DLD1 (cell line): ENCODE data around the gene FMC1.

Experiments used
- in situ Hi-C: cut with HindIII; loops from 2 replicates; pipeline ENCODE4 v1.10.0; 2017; ENCODE audit warnings: low sequenced_read_pairs

Gene FMC1

GRCh38 chr7:139370943-139371313 is 29.8 kb downstream of the FMC1 start:
- in situ Hi-C loops = no loop called here

GRCh38 chr7:139374246-139374645 is 33.1 kb downstream of the FMC1 start:
- in situ Hi-C loops = no loop called here

- in situ Hi-C loops = no loop called here
Measured at GRCh38 chr7:139382439-139382838, 41.3 kb downstream of the FMC1 start.

GRCh38 chr7:139384611-139385010 is 43.5 kb downstream of the FMC1 start:
- in situ Hi-C loops = no loop called here

GRCh38 chr7:139387594-139387993 is 46.5 kb downstream of the FMC1 start:
- in situ Hi-C loops = no loop called here

GRCh38 chr7:139389091-139389490 is 48.0 kb downstream of the FMC1 start:
- in situ Hi-C loops = no loop called here

- in situ Hi-C loops = no loop called here
Measured at GRCh38 chr7:139389774-139390173, 48.6 kb downstream of the FMC1 start.

- in situ Hi-C loops = no loop called here
Measured at GRCh38 chr7:139393621-139394211, 52.6 kb downstream of the FMC1 start.

- in situ Hi-C loops = no loop called here
Measured at GRCh38 chr7:139394540-139394939, 53.4 kb downstream of the FMC1 start.
